K562 (cell line): ENCODE results near the gene ARHGDIA. TPM values are rescaled to one million over a fixed set of nuclear protein-coding genes. Genes with fewer than 3 reads are reported as not detected.

ENCODE experiments used
- ARID2 ChIP-seq: fragments of 450-650 bp; IDR thresholded peaks from 2 replicates; pipeline ENCODE4 v1.6.1; 2017; ENCODE audit warnings: antibody characterized with exemption, mild to moderate bottlenecking
- GABPB2 ChIP-seq: fragments of 250-450 bp; sonication (Bioruptor Pico); conservative IDR thresholded peaks from 2 replicates; pipeline ENCODE4 v1.5.1; 2021; ENCODE audit warnings: mild to moderate bottlenecking
- GATAD2B ChIP-seq: fragments of 450-650 bp; IDR thresholded peaks from 2 replicates; pipeline ENCODE4 v1.6.1; 2017; ENCODE audit warnings: mild to moderate bottlenecking, borderline replicate concordance
- LEF1 ChIP-seq: fragments of 450-650 bp; IDR thresholded peaks from 2 replicates; pipeline ENCODE4 v1.6.1; 2016; ENCODE audit warnings: mild to moderate bottlenecking
- NBN ChIP-seq: fragments of 450-650 bp; IDR thresholded peaks from 2 replicates; pipeline ENCODE4 v1.6.1; 2016; ENCODE audit warnings: low read depth, mild to moderate bottlenecking
- RBM34 ChIP-seq: fragments of 200-400 bp; formaldehyde crosslinking; IDR thresholded peaks from 2 replicates; pipeline ENCODE4 v1.6.1; 2018; ENCODE audit warnings: low read length, borderline replicate concordance; ENCODE audit not compliant: insufficient read depth
- SIN3B ChIP-seq: fragments of 450-650 bp; IDR thresholded peaks from 2 replicates; pipeline ENCODE4 v1.6.1; 2017; ENCODE audit warnings: low read depth, mild to moderate bottlenecking, moderate library complexity
- TAL1 ChIP-seq: fragments of 450-650 bp; IDR thresholded peaks from 2 replicates; pipeline ENCODE4 v1.6.1; 2016; ENCODE audit warnings: mild to moderate bottlenecking
- YY1 ChIP-seq, 3 experiments: IDR thresholded peaks; 2 replicates each; pipeline ENCODE4 v1.6.1; 2011; ENCODE audit warnings: low read length in 2 of 3, mild to moderate bottlenecking in 2 of 3, moderate library complexity in 2 of 3, borderline replicate concordance in 1 of 3, control low read depth in 1 of 3, low read depth in 1 of 3; ENCODE audit not compliant: insufficient read depth in 3 of 3, insufficient replicate concordance in 2 of 3, control insufficient read depth in 1 of 3, insufficient read length in 1 of 3; ENCODE audit errors: extremely low read depth in 1 of 3
- ZBTB12 ChIP-seq: fragments of 250-450 bp; sonication (Bioruptor Pico); IDR thresholded peaks from 2 replicates; pipeline ENCODE4 v1.4.0; 2020
- polyA plus RNA-seq, 8 experiments: library from polyadenylated mRNA; depleted of rRNA in 4 of 8; stranded (reverse) in 5 of 8; unstranded in 3 of 8; fragments of >200 nt; fragmentation: Nextera tagmentation in 2 of 8; fragmentation: Illumina TruSeq in 1 of 8; extraction: Ambion mirVana in 2 of 8; extraction: Trizol in 1 of 8; gene quantifications; 2 replicates each; pipeline versions ENCODE4 v1.2.1 to v1.2.3, GENCODE V29; 2011 to 2014; ENCODE audit warnings: inconsistent platforms in 1 of 8, missing spikeins in 1 of 8
- total RNA-seq, 7 experiments: library from RNA; depleted of rRNA in 6 of 7; stranded (reverse); fragments of >200 nt in 6 of 7; fragmentation: Illumina TruSeq in 2 of 7; extraction: Trizol in 2 of 7; gene quantifications; 2 replicates each; pipeline versions ENCODE4 v1.2.1 to v1.2.3, GENCODE V29; 2011 to 2021; ENCODE audit warnings: low replicate concordance in 1 of 7
- TF ChIP-seq, protein P1 (sequence below), 2 experiments: fragments of 450-650 bp; formaldehyde crosslinking in 1 of 2; IDR thresholded peaks; 2 replicates each; pipeline versions ENCODE4 v1.4.0 to v1.6.1; 2014 to 2020; ENCODE audit warnings: mild to moderate bottlenecking in 2 of 2, borderline replicate concordance in 1 of 2, low read depth in 1 of 2
- TF ChIP-seq, protein P2 (sequence below): sonication (generic); IDR thresholded peaks from 2 replicates; pipeline ENCODE4 v1.6.1; 2016
- TF ChIP-seq, protein P3 (sequence below): sonication (generic); formaldehyde crosslinking; IDR thresholded peaks from 2 replicates; pipeline ENCODE4 v1.8.0; 2022; ENCODE audit warnings: mild to moderate bottlenecking, low read depth, missing genetic modification reagents

The ARHGDIA gene
- total and polyA plus RNA-seq, 9 of the 15 experiments (the other 6 are each of a cell fraction or from before 2014, with no cell fraction given): 9.6 to 340 (median 97.6) TPM

DNA sequence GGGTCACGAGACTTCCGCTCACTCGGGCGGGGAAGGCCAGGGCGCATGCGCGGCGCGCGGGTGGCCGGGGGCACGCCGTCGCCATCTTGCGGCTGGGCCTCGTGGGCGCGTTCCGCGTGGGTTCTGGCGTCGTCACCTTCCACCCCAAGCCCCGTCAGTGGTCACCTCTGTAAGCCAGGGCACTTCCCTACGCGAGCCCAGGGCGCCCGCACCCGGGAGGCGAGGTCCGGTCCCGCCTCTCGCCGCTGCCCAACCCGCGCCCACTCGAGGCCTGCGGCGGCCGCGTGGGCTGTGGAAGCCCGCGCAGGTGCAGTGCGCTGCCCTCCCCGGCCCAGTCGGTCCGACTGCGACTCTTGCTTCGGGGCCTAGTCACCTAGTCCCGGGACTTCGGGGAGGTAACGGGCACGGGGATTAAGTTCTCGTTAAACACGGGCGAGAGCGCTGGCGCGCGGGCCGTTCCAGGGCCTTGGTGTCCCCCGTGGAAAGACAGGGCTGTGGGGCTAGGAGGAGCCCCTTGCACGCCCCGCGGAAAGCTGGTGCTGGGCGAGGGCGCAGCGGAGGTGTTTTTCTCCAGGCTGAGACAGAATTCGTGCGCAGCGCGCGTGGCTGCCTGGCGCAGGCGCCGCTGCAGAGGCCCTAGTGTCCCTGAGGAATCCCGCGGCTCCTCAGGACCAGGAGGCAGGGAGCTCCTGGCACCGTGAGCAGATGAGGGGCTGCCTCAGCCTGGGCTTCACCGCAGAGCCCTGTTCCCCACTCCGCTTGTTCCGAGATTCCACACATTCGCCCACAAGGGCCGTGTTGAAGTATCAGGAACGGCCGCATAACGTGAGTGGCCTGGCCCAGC lies 472 bp upstream of the ARHGDIA start (continued):
- TF ChIP-seq, protein P1, sequence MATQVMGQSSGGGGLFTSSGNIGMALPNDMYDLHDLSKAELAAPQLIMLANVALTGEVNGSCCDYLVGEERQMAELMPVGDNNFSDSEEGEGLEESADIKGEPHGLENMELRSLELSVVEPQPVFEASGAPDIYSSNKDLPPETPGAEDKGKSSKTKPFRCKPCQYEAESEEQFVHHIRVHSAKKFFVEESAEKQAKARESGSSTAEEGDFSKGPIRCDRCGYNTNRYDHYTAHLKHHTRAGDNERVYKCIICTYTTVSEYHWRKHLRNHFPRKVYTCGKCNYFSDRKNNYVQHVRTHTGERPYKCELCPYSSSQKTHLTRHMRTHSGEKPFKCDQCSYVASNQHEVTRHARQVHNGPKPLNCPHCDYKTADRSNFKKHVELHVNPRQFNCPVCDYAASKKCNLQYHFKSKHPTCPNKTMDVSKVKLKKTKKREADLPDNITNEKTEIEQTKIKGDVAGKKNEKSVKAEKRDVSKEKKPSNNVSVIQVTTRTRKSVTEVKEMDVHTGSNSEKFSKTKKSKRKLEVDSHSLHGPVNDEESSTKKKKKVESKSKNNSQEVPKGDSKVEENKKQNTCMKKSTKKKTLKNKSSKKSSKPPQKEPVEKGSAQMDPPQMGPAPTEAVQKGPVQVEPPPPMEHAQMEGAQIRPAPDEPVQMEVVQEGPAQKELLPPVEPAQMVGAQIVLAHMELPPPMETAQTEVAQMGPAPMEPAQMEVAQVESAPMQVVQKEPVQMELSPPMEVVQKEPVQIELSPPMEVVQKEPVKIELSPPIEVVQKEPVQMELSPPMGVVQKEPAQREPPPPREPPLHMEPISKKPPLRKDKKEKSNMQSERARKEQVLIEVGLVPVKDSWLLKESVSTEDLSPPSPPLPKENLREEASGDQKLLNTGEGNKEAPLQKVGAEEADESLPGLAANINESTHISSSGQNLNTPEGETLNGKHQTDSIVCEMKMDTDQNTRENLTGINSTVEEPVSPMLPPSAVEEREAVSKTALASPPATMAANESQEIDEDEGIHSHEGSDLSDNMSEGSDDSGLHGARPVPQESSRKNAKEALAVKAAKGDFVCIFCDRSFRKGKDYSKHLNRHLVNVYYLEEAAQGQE (IDR thresholded peaks at IDR 0.05; ENCODE audit: borderline replicate concordance): 0 out of 2 replicates have a peak, but pooled peaks have one; percentile 3
- TF ChIP-seq, protein P1 (CRISPR knock-in tag; IDR thresholded peaks at IDR 0.05; ENCODE audit: low read depth): peak; percentile 81
- TF ChIP-seq, protein P2, sequence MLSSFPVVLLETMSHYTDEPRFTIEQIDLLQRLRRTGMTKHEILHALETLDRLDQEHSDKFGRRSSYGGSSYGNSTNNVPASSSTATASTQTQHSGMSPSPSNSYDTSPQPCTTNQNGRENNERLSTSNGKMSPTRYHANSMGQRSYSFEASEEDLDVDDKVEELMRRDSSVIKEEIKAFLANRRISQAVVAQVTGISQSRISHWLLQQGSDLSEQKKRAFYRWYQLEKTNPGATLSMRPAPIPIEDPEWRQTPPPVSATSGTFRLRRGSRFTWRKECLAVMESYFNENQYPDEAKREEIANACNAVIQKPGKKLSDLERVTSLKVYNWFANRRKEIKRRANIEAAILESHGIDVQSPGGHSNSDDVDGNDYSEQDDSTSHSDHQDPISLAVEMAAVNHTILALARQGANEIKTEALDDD: no peak
- TF ChIP-seq RBM34: no peak
- TF ChIP-seq GATAD2B: peak; percentile 100
- TF ChIP-seq SIN3B: 0 out of 2 replicates have a peak, but pooled peaks have one; percentile 59
- no peak for TF ChIP-seq ARID2
- no peak for TF ChIP-seq ZBTB12
- TF ChIP-seq YY1 (IDR thresholded peaks at IDR 0.05; ENCODE audit: borderline replicate concordance in 1 of 3, control insufficient read depth in 1 of 3, extremely low read depth in 1 of 3, insufficient read depth in 3 of 3, insufficient read length in 1 of 3, insufficient replicate concordance in 2 of 3, low read depth in 1 of 3, low read length in 2 of 3): peak; percentile 88 to 97 (median 95)
- TF ChIP-seq GABPB2 (CRISPR knock-in tag): no peak
- TF ChIP-seq NBN: peak; percentile 55; the same call in 1 of the 2 replicates
- TF ChIP-seq, protein P3, sequence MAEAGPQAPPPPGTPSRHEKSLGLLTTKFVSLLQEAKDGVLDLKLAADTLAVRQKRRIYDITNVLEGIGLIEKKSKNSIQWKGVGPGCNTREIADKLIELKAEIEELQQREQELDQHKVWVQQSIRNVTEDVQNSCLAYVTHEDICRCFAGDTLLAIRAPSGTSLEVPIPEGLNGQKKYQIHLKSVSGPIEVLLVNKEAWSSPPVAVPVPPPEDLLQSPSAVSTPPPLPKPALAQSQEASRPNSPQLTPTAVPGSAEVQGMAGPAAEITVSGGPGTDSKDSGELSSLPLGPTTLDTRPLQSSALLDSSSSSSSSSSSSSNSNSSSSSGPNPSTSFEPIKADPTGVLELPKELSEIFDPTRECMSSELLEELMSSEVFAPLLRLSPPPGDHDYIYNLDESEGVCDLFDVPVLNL (CRISPR knock-in tag): 0 out of 2 replicates have a peak, but pooled peaks have one; percentile 81
- no peak for TF ChIP-seq LEF1
- TF ChIP-seq TAL1: no peak
